ENCODE results near the gene TK1.

The TK1 gene

GRCh38 chr17:78227455-78227916 lies 40.6 kb upstream of the TK1 start:
- Histone ChIP-seq H3K9ac (ENCODE audit: low read depth, low read length) (no peak overlapping the region), H3K9me3 (ENCODE audit: insufficient read depth, low read depth, low read length) (no peaks in the 10 kb centered on the region), H3K36me3 (ENCODE audit: insufficient read depth, low read depth, low read length) (peaks cover 29% of the 10 kb centered on the region), H3K4me3 (ENCODE audit: low read length) (no peak overlapping the region), H3K27ac (ENCODE audit: low read length) (no peak overlapping the region), H3K4me1 (ENCODE audit: insufficient read depth, low read length) (no peaks in the 10 kb centered on the region), H3K27me3 (ENCODE audit: insufficient read depth, low read length) (peaks cover 27% of the 10 kb centered on the region)

- Histone ChIP-seq H3K9ac (ENCODE audit: low read depth, low read length) (no peak overlapping the region), H3K27ac (ENCODE audit: low read length) (no peak overlapping the region)
Measured at GRCh38 chr17:78226759-78227454, 40.1 kb upstream of the TK1 start.

GRCh38 chr17:78226055-78226758 lies 39.4 kb upstream of the TK1 start:
- peaks cover 15% of the 10 kb centered on the region for H3K27me3 ChIP-seq (ENCODE audit: insufficient read depth, low read length)
- H3K4me3 ChIP-seq (ENCODE audit: low read length) = no peak overlapping the region
- peaks cover 38% of the 10 kb centered on the region for H3K36me3 ChIP-seq (ENCODE audit: insufficient read depth, low read depth, low read length)
- no peaks in the 10 kb centered on the region for H3K9me3 ChIP-seq (ENCODE audit: insufficient read depth, low read depth, low read length)
- no peak overlapping the region for H3K9ac ChIP-seq (ENCODE audit: low read depth, low read length)
- H3K4me1 ChIP-seq (ENCODE audit: insufficient read depth, low read length) = no peaks in the 10 kb centered on the region
- no peak overlapping the region for H3K27ac ChIP-seq (ENCODE audit: low read length)

More at GRCh38 chr17:78226759-78227454, 40.1 kb upstream of the TK1 start:
- H3K4me3 ChIP-seq (ENCODE audit: low read length) = no peak overlapping the region
- H3K9me3 ChIP-seq (ENCODE audit: insufficient read depth, low read depth, low read length) = no peaks in the 10 kb centered on the region
- H3K27me3 ChIP-seq (ENCODE audit: insufficient read depth, low read length) = peaks cover 21% of the 10 kb centered on the region
- peaks cover 31% of the 10 kb centered on the region for H3K36me3 ChIP-seq (ENCODE audit: insufficient read depth, low read depth, low read length)
- no peaks in the 10 kb centered on the region for H3K4me1 ChIP-seq (ENCODE audit: insufficient read depth, low read length)

GRCh38 chr17:78225088-78225865 lies 38.4 kb upstream of the TK1 start:
- Histone ChIP-seq H3K9ac (ENCODE audit: low read depth, low read length) (no peak overlapping the region), H3K27ac (ENCODE audit: low read length) (no peak overlapping the region), H3K27me3 (ENCODE audit: insufficient read depth, low read length) (peaks cover 6% of the 10 kb centered on the region), H3K36me3 (ENCODE audit: insufficient read depth, low read depth, low read length) (peaks cover 47% of the 10 kb centered on the region), H3K4me3 (ENCODE audit: low read length) (no peak overlapping the region), H3K9me3 (ENCODE audit: insufficient read depth, low read depth, low read length) (no peaks in the 10 kb centered on the region), H3K4me1 (ENCODE audit: insufficient read depth, low read length) (no peaks in the 10 kb centered on the region)

- Histone ChIP-seq H3K9ac (ENCODE audit: low read depth, low read length) (no peak overlapping the region), H3K9me3 (ENCODE audit: insufficient read depth, low read depth, low read length) (no peaks in the 10 kb centered on the region), H3K27ac (ENCODE audit: low read length) (no peak overlapping the region), H3K27me3 (ENCODE audit: insufficient read depth, low read length) (no peaks in the 10 kb centered on the region), H3K4me3 (ENCODE audit: low read length) (no peak overlapping the region), H3K36me3 (ENCODE audit: insufficient read depth, low read depth, low read length) (peaks cover 52% of the 10 kb centered on the region), H3K4me1 (ENCODE audit: insufficient read depth, low read length) (peaks cover 2% of the 10 kb centered on the region; the same call in 1 of the 2 replicates)
Measured at GRCh38 chr17:78224231-78225087, 37.6 kb upstream of the TK1 start.

GRCh38 chr17:78223765-78224164 lies 36.9 kb upstream of the TK1 start:
- Histone ChIP-seq H3K9ac (ENCODE audit: low read depth, low read length) (no peak overlapping the region), H3K4me3 (ENCODE audit: low read length) (no peak overlapping the region), H3K27me3 (ENCODE audit: insufficient read depth, low read length) (no peaks in the 10 kb centered on the region), H3K4me1 (ENCODE audit: insufficient read depth, low read length) (peaks cover 4% of the 10 kb centered on the region; the same call in 1 of the 2 replicates), H3K9me3 (ENCODE audit: insufficient read depth, low read depth, low read length) (no peaks in the 10 kb centered on the region), H3K27ac (ENCODE audit: low read length) (no peak overlapping the region), H3K36me3 (ENCODE audit: insufficient read depth, low read depth, low read length) (peaks cover 59% of the 10 kb centered on the region)

GRCh38 chr17:78223061-78223460 lies 36.2 kb upstream of the TK1 start:
- peaks cover 61% of the 10 kb centered on the region for H3K36me3 ChIP-seq (ENCODE audit: insufficient read depth, low read depth, low read length)
- no peak overlapping the region for H3K9ac ChIP-seq (ENCODE audit: low read depth, low read length)
- H3K27me3 ChIP-seq (ENCODE audit: insufficient read depth, low read length) = no peaks in the 10 kb centered on the region
- H3K4me3 ChIP-seq (ENCODE audit: low read length) = no peak overlapping the region
- no peak overlapping the region for H3K27ac ChIP-seq (ENCODE audit: low read length)
- no peaks in the 10 kb centered on the region for H3K9me3 ChIP-seq (ENCODE audit: insufficient read depth, low read depth, low read length)
- peaks cover 4% of the 10 kb centered on the region; the same call in 1 of the 2 replicates for H3K4me1 ChIP-seq (ENCODE audit: insufficient read depth, low read length)

- H3K27me3 ChIP-seq (ENCODE audit: insufficient read depth, low read length) = no peaks in the 10 kb centered on the region
- no peak overlapping the region for H3K27ac ChIP-seq (ENCODE audit: low read length)
- peaks cover 70% of the 10 kb centered on the region for H3K36me3 ChIP-seq (ENCODE audit: insufficient read depth, low read depth, low read length)
- peaks cover 8% of the 10 kb centered on the region; the same call in 1 of the 2 replicates for H3K4me1 ChIP-seq (ENCODE audit: insufficient read depth, low read length)
- H3K9ac ChIP-seq (ENCODE audit: low read depth, low read length) = no peak overlapping the region
- H3K4me3 ChIP-seq (ENCODE audit: low read length) = peak overlapping the region; percentile 40; the same call in 1 of the 2 replicates
- no peaks in the 10 kb centered on the region for H3K9me3 ChIP-seq (ENCODE audit: insufficient read depth, low read depth, low read length)
Measured at GRCh38 chr17:78219396-78220150, 32.7 kb upstream of the TK1 start.

GRCh38 chr17:78214706-78215061 lies 27.8 kb upstream of the TK1 start:
- Histone ChIP-seq H3K9me3 (ENCODE audit: insufficient read depth, low read depth, low read length) (no peaks in the 10 kb centered on the region), H3K36me3 (ENCODE audit: insufficient read depth, low read depth, low read length) (peaks cover 28% of the 10 kb centered on the region), H3K27ac (ENCODE audit: low read length) (peak overlapping the region; percentile 18), H3K9ac (ENCODE audit: low read depth, low read length) (peak overlapping the region; percentile 85), H3K27me3 (ENCODE audit: insufficient read depth, low read length) (no peaks in the 10 kb centered on the region), H3K4me3 (ENCODE audit: low read length) (peak overlapping the region; percentile 92), H3K4me1 (ENCODE audit: insufficient read depth, low read length) (peaks cover 8% of the 10 kb centered on the region; the same call in 1 of the 2 replicates)

- Histone ChIP-seq H3K4me3 (ENCODE audit: low read length) (peak within 1 kb of the TSS; percentile 92), H3K4me1 (ENCODE audit: insufficient read depth, low read length) (peaks cover 4% of the 10 kb centered on the region; the same call in 1 of the 2 replicates), H3K9me3 (ENCODE audit: insufficient read depth, low read depth, low read length) (no peaks in the 10 kb centered on the region), H3K36me3 (ENCODE audit: insufficient read depth, low read depth, low read length) (peaks cover 22% of the 10 kb centered on the region), H3K9ac (ENCODE audit: low read depth, low read length) (peak within 1 kb of the TSS; percentile 85), H3K27me3 (ENCODE audit: insufficient read depth, low read length) (no peaks in the 10 kb centered on the region), H3K27ac (ENCODE audit: low read length) (peak within 1 kb of the TSS; percentile 18)
Measured at GRCh38 chr17:78214016-78214705, 27.3 kb upstream of the TK1 start, which contains the start of gene BIRC5. BIRC5 (plus strand) TSS chr17:78214253; CDS start chr17:78214317, 64 bp downstream.

Measured in iPS-20b (cell line).